Cardiac fibroblast (primary cell): ENCODE measurements around the gene ELMO1.

Experiments
- DNase-seq, 2 donors: peaks; one replicate each; pipeline versions ENCODE4 v3.0.0 to v3.0.0-alpha.2; 2010; ENCODE audit warnings: low read depth in 2 of 2
- H3K4me3 ChIP-seq, 2 donors: replicated peaks in 1 of 2; 1 replicate in 1 of 2; 2 replicates in 1 of 2; pipeline ENCODE4 v1.5.1; 2011; ENCODE audit warnings: low read depth in 2 of 2, low read length in 2 of 2, mild to moderate bottlenecking in 2 of 2, moderate library complexity in 1 of 2
- TF ChIP-seq, protein P1 (sequence below): IDR thresholded peaks from one replicate; pipeline ENCODE4 v1.5.1; 2011; ENCODE audit warnings: low read depth, mild to moderate bottlenecking, low read length, inconsistent platforms

The ELMO1 gene

DNA sequence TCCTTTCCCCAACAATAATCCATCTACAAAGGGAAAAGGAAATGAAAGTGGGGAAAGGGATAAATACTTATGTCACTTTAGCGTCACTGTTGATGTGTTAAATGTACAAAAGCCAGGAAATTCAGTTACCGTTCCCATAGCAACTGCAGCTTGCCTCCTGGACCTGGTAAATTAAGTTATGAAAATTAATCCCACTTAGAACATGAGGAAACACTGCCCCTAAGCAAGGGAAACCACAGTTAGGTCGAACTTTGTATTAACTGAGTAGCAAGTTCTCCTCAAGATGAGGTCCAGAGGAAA, 386.2 kb downstream of the ELMO1 start:
- TF ChIP-seq, protein P1, sequence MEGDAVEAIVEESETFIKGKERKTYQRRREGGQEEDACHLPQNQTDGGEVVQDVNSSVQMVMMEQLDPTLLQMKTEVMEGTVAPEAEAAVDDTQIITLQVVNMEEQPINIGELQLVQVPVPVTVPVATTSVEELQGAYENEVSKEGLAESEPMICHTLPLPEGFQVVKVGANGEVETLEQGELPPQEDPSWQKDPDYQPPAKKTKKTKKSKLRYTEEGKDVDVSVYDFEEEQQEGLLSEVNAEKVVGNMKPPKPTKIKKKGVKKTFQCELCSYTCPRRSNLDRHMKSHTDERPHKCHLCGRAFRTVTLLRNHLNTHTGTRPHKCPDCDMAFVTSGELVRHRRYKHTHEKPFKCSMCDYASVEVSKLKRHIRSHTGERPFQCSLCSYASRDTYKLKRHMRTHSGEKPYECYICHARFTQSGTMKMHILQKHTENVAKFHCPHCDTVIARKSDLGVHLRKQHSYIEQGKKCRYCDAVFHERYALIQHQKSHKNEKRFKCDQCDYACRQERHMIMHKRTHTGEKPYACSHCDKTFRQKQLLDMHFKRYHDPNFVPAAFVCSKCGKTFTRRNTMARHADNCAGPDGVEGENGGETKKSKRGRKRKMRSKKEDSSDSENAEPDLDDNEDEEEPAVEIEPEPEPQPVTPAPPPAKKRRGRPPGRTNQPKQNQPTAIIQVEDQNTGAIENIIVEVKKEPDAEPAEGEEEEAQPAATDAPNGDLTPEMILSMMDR = no peak
- no peak for DNase-seq
- no peak overlapping the region for H3K4me3 ChIP-seq

DNA sequence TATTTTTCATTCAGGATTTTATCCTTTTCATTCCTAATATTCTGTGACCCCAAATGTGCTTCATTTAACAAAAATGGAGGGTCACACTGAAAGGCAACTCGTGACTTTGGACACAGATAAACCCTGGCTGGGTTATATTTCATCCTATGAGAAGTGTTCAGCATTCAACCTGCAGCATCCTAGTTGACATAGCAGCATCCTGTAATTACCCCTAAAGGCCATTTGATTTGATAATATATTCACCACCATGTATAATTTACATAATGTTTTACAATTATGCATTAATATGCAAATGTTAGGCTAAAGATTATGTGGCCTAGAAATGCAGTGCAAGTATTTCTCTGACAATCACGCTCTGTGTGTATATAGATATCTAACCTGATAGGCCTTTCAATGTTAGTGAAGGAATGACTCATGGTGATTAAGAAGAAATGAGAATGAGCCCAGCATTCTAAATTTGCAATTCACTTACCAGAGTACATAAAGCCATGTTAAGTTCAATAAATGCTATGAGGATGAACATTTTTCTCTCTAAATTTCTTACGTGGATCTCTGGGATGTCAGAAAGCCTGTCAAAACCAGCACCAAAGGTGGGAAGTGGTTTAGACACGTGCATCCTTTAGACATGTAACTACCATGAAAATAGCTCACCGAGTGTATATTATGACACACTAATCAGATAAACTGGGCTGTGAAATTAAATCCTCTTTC, 386.7 kb downstream of the ELMO1 start:
- no peak for DNase-seq
- H3K4me3 ChIP-seq = no peak overlapping the region
- TF ChIP-seq, protein P1 = no peak

DNA sequence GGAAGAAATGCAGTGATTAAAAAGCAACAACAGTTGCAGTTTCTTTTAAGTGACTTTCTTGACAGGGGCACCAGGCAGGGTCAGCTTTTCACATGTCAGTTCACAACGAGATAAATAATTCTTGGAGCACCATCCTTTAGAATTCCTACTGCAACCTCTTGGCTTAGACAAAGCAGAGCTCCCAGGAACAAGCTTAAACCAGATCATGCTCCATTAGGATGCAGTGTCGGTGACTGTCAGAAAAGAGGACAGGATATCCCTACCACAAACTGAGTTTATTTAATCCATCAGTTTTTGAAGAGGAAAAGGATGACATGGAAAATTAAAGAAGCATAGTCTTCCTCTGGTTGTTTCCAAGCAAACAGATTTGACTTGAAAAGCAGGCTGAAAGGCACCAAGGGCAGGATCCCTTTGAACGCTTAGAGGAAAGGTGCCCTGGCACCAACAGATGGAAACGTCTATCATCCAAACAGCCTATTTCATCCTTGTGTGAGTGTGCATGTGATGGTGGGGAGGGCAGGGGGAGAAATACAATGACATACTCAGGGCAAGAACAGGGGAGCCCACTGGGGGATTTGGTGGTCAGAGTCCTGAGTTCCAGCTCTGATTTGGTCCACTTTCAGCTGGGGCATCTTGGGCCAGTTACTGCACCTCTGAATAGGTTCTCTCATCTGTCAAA, 392.3 kb downstream of the ELMO1 start:
- H3K4me3 ChIP-seq = no peak overlapping the region
- TF ChIP-seq, protein P1 = no peak
- no peak for DNase-seq

DNA sequence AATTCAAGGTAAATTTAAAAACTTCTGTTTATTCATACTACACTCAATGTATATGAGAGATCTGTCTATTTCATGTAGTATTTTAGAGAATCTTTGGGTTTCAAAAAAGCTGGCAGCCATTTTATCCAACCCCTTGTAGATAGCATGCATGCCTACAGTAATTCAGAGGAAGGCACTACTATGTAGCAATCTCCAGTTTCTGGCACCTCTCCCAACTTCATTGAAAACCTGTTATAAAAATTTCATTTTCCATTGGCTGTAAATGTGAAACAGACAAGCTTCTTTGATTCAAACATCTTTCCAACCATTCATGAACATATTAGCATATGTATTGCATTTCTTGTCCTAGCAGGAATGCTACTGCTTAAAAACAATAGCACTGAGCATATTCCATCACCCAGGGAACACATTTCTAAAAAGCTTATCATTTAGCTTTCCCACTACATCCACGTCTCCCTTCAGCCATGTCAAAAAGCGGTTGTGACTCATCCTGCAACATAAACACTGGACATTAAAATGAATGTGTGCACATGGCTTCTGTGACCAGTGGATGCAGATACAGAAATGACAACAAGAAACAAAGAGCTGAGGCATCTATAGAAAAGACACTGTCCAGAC, 393.9 kb downstream of the ELMO1 start:
- no peak overlapping the region for H3K4me3 ChIP-seq
- TF ChIP-seq, protein P1 = no peak
- DNase-seq = peak in 1 of 2 donors; percentile 23

DNA sequence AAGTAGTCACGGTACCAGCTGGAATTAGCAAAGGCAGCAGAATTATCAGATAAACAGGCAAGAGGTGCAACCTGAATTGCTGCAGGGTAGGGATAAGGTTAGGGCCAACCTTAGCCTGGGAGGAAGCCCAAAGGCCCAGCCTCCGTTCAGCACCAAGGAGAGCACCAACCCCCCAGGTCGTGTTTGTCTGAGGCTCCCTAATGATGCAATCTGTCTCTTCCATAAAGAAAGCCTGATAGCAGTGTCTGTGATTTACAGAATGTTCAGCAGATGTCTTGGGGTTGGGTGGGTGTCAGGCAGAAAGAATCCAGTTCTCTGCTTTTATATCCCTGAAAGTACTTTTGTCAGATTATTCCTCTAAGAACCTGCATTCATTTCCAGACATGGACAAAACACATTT, 396.0 kb downstream of the ELMO1 start:
- peak in 1 of 2 donors; percentile 36 for DNase-seq
- no peak overlapping the region for H3K4me3 ChIP-seq
- TF ChIP-seq, protein P1 = no peak

DNA sequence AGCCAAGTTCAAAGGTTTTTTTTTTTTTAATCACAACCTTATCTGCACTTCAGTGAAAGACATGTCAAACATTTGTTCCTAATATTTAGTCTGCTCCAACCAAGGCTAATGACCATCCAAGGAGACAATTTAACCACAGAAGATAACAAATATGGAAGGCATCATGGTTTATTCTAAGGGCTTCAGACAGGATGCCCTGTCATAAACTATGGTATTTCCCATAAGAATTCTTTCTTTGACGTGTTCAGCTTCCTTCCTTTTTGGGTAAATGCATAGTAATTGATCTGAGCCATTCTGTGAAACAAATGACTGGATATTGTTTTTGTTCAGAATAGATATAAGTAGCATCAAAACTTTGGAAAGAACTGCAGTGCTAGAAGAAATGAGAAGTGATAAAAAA, 397.9 kb downstream of the ELMO1 start:
- no peak for DNase-seq
- H3K4me3 ChIP-seq = no peak overlapping the region
- TF ChIP-seq, protein P1 = no peak
